Esophagus (tissue), 2 donors: ENCODE data around the gene BCL2L2. TPM values are rescaled to one million over a fixed set of nuclear protein-coding genes. Genes with fewer than 3 reads are reported as not detected.

ENCODE experiments used
- H3K27ac ChIP-seq, 2 donors: one replicate each; pipeline ENCODE4 v1.5.1; 2013; ENCODE audit warnings: low read depth in 2 of 2, mild to moderate bottlenecking in 2 of 2, inconsistent platforms in 1 of 2, low read length in 1 of 2, moderate library complexity in 1 of 2
- H3K27me3 ChIP-seq, 2 donors: one replicate each; pipeline ENCODE4 v1.6.1; 2013; ENCODE audit warnings: low read length in 2 of 2, control low read depth in 1 of 2, mild to moderate bottlenecking in 1 of 2; ENCODE audit not compliant: insufficient read depth in 2 of 2, control insufficient read depth in 1 of 2
- H3K36me3 ChIP-seq, 2 donors: one replicate each; pipeline ENCODE4 v1.6.1; 2013; ENCODE audit warnings: low read length in 1 of 2; ENCODE audit not compliant: control insufficient read depth in 2 of 2, insufficient read depth in 2 of 2
- H3K4me1 ChIP-seq, 2 donors: one replicate each; pipeline ENCODE4 v1.6.1; 2013; ENCODE audit warnings: low read length in 1 of 2; ENCODE audit not compliant: control insufficient read depth in 2 of 2, insufficient read depth in 2 of 2
- H3K4me3 ChIP-seq, 2 donors: one replicate each; pipeline ENCODE4 v1.5.1; 2013; ENCODE audit warnings: low read length in 2 of 2, mild to moderate bottlenecking in 2 of 2, low read depth in 1 of 2, moderate library complexity in 1 of 2
- H3K9me3 ChIP-seq, 2 donors: one replicate each; pipeline ENCODE4 v1.6.1; 2013; ENCODE audit warnings: mild to moderate bottlenecking in 2 of 2, low read depth in 1 of 2, low read length in 1 of 2, moderate library complexity in 1 of 2; ENCODE audit not compliant: control insufficient read depth in 2 of 2, insufficient read depth in 1 of 2
- WGBS, 2 donors: extraction: QIAGEN DNeasy Blood & Tissue Kit; methylation state at CpG; one replicate each; pipeline ENCODE4 v1.1.7; 2013; 5-methylcytosine and 5-hydroxymethylcytosine counted together
- polyA plus RNA-seq, 2 donors: library from polyadenylated mRNA; stranded (reverse); fragments of 200-250 nt; gene quantifications; one replicate each; pipeline ENCODE4 v1.2.3, GENCODE V29; 2013
- donor health status: healthy with polysubstance abuse.
- donor health status: Bipolar disorder and iron deficiency.

BCL2L2 gene
- polyA plus RNA-seq, 2 donors, result 28.0 to 35.0 TPM

DNA sequence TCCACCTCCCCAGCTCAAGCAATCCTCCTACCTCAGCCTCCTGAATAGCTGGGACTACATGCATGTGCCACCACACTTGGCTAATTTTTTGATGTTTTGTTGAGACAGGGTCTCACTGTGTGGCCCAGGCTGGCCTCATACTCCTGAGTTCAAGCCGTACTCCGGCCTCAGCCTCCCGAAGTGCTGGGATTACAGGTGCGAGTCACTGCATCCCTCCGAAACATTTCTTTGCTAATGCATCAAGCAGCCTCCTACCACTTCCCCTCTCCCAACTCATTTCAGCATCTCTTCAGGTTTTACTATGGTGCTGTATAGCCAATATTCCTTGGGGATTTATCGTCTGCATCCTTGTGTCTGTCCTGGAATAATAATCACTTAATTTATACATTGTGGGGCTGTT lies 48.4 kb downstream of the BCL2L2 start:
- 84% methylated on average over 6 of the region's 6 CpGs for WGBS, 2 donors
- Histone ChIP-seq H3K4me3 (no peak overlapping the region), H3K4me1 (peaks cover 7 to 11% of the 10 kb centered on the region in 2 donors), H3K9me3 (no peaks in the 10 kb centered on the region), H3K36me3 (peaks cover 0 to 19% of the 10 kb centered on the region in 2 donors), H3K27me3 (no peaks in the 10 kb centered on the region), H3K27ac (no peak overlapping the region)

DNA sequence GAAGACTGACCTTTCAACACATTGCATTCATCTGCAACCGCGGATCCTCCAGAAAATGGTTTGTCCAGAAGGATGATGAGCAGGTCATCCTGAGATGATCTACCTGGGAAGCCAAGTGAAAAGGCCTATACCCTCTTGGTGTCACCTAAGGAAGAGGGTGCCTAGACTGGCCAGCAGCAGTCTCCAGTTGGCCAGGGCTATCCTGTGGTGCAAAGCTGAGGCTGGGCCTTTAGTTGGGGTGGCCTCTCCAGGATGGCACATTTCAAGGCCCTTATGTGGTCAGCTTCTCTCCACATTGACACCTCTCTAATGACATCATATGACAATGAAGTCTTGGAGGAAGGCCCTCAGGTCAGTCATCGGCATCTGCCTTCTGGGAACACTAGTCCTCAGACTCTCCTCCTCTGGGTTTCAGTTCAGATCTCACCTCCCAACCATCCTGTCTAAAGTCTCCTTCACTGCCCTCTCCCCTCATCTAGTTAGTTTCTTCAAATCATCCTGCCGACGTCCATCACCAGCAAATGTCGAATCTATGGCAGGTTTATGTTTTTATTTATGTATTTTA lies 49.3 kb downstream of the BCL2L2 start:
- 83 to 86% methylated on average over 6 of the region's 6 CpGs for WGBS, 2 donors
- H3K9me3 ChIP-seq, result no peaks in the 10 kb centered on the region
- H3K4me3 ChIP-seq, result no peak overlapping the region
- H3K27ac ChIP-seq, result no peak overlapping the region
- peaks cover 0 to 26% of the 10 kb centered on the region in 2 donors for H3K36me3 ChIP-seq
- H3K4me1 ChIP-seq, result peaks cover 11 to 12% of the 10 kb centered on the region in 2 donors
- no peaks in the 10 kb centered on the region for H3K27me3 ChIP-seq

DNA sequence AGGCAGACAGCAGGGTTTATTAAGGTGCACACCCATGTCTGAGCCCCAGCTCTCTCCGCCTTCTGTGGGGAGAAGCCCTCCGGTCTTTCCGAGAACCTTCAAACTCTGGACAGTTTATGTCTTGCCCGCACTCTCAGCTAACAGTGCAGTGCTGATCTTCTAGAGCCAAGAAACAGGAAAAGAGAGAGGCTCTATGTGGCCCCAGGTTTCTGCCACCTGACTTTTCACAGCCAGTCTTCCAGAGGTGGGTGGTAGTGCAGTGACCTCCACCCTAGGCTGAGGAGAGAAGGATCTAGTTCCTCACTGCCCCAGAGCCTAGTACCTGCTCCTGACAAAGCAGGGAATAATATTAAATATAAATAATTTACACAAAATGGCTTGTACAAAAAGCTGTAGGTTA lies 50.0 kb downstream of the BCL2L2 start:
- no peaks in the 10 kb centered on the region for H3K9me3 ChIP-seq
- no peaks in the 10 kb centered on the region for H3K27me3 ChIP-seq
- WGBS, 2 donors, result 91 to 92% methylated on average over 4 of the region's 4 CpGs
- no peak overlapping the region for H3K4me3 ChIP-seq
- H3K27ac ChIP-seq, result no peak overlapping the region
- peaks cover 9% of the 10 kb centered on the region in 2 donors for H3K4me1 ChIP-seq
- peaks cover 0 to 26% of the 10 kb centered on the region in 2 donors for H3K36me3 ChIP-seq

DNA sequence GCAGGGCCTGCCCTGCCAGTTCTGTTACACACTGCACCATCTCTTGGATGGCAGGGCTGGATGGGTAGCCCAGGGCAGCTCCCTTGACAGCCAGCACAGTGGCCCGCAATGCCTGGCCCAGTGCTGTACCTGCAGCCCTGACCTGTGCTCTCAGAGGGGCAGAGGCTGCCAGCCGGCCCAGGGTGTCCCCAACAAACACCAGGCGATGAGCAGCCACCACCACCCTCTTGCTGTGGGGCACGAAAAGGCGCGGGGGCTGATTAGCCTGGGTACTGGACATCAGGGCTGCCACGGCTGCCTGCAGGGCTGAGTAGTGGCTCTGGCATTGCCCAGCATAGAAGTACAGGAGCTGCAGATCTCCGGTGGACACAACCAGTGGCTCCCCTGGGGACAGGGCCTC lies 50.6 kb downstream of the BCL2L2 start:
- no peaks in the 10 kb centered on the region for H3K27me3 ChIP-seq
- WGBS, 2 donors, result 86 to 87% methylated on average over 8 of the region's 8 CpGs

DNA sequence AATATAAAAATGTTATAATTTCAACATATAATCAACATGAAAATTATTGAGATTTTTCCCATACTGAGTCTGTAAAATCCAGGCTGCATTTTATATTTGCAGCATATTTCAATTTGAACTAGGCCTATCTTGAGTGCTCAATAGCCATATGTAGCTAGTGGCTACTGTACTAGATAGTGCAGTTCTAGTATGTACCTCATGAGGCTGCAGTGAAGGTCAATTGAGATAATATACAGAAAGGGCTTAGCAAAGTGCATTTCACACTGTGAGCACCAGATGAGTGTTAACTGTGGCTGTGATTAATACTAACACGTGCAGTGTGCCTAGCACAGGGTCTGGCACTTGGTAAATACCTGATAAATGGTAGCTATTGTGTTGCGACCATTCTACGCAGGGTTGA lies 51.4 kb downstream of the BCL2L2 start:
- peaks cover 0 to 26% of the 10 kb centered on the region in 2 donors for H3K36me3 ChIP-seq
- no peaks in the 10 kb centered on the region for H3K27me3 ChIP-seq
- no peak overlapping the region for H3K4me3 ChIP-seq
- H3K4me1 ChIP-seq, result peaks cover 0 to 5% of the 10 kb centered on the region in 2 donors
- 77 to 81% methylated on average over 3 of the region's 3 CpGs for WGBS, 2 donors
- H3K27ac ChIP-seq, result no peak overlapping the region
- H3K9me3 ChIP-seq, result no peaks in the 10 kb centered on the region

More for the DNA sequence above, 50.6 kb downstream of the BCL2L2 start:
- no peak overlapping the region for H3K27ac ChIP-seq
- peaks cover 0 to 26% of the 10 kb centered on the region in 2 donors for H3K36me3 ChIP-seq
- H3K9me3 ChIP-seq, result no peaks in the 10 kb centered on the region
- peaks cover 3 to 5% of the 10 kb centered on the region in 2 donors for H3K4me1 ChIP-seq
- H3K4me3 ChIP-seq, result no peak overlapping the region

DNA sequence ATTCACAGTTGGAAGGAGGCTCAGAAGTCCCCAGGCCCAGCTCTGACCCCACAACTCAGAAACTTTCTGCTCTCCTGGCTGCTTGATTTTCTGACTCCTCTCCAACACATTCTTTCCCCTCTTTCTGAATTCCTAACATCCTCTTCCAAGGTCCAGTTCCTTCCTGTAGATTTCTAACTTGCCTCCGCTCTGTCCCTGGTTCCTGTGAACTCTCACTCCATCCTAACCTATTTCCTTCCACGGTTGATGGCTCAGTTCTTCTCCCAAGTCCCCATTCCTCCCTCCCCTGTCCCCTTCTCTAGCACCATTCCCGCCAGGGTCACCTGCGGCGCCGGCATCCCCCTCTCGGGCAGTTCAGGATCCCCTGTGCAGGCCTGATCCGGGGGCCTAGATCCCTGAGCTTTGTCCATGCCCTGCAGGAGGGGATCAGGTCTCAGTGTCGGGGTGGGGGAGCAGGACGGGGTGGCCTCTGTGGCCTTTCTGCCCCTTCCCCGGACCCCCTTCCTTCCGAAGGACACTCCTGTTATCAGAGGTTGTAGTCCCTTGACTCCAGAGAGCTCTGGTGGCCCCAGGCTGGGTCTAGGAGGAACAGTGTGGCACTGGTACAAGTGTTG lies 52.0 kb downstream of the BCL2L2 start:
- peaks cover 0 to 5% of the 10 kb centered on the region in 2 donors for H3K4me1 ChIP-seq
- no peak overlapping the region for H3K27ac ChIP-seq
- no peak overlapping the region for H3K4me3 ChIP-seq
- no peaks in the 10 kb centered on the region for H3K9me3 ChIP-seq
- peaks cover 0 to 26% of the 10 kb centered on the region in 2 donors for H3K36me3 ChIP-seq
- WGBS, 2 donors, result 87 to 89% methylated on average over 12 of the region's 12 CpGs
- no peaks in the 10 kb centered on the region for H3K27me3 ChIP-seq

DNA sequence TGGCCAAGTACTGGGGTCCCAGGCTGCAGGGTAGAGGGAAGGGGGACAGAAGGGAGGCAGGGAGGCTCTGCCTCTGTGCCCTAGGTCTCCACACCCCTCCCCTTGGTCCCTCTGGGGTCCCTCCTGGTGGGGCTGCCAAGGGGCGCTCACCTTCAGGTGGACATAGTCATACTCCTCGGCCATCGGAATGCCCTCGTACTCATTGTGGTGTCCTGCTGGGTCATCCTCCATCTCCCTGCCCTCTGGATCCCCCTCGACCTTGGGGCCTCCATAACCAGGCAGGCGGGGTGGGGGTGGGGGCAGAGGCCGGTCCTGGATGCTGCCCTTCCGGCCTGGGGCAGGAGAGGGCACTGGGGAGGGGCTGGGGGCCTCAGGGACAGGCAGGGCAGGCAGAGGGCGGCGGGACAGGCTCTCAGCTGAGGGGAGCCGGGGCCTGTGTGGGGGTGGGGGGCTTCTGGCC lies 52.6 kb downstream of the BCL2L2 start:
- peaks cover 0 to 26% of the 10 kb centered on the region in 2 donors for H3K36me3 ChIP-seq
- no peak overlapping the region for H3K27ac ChIP-seq
- WGBS, 2 donors, result 81 to 93% methylated on average over 11 of the region's 11 CpGs
- H3K9me3 ChIP-seq, result no peaks in the 10 kb centered on the region
- no peaks in the 10 kb centered on the region for H3K27me3 ChIP-seq
- no peak overlapping the region for H3K4me3 ChIP-seq
- peaks cover 4 to 5% of the 10 kb centered on the region in 2 donors for H3K4me1 ChIP-seq

DNA sequence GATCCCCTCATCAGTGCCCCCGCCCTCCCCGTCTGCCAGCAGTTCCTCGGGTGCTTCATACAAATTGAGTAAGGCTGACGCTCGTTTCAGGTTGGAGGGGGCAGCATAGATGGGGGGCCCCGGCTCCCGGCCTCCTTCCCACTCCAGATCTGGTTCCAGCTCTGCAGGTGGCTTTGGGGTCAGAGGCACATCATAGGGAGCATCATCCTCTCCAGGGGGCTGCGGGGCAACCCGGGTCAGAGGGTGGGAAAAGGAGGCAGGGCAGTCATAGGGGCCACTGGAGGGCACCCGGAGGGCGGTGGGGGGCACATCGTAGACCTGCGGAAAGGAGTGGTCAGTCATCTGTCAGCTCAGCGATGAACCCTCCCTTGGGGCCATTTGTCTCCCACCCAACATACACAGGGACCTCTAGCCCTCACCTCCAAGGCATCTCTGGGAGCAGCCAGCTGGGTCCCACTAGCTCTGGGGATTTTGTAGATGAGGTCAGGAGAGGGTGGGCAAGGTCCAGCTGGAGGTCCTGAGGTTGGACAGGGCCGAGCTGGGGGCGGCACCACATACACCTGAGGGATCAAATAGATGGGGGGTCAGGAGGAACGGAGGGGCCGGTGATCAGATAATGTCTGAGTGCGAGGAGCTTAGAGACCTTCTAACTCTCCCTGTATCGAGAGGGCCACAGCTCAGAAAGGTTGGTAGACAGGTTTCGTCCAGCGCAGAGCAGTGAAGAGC lies 53.3 kb downstream of the BCL2L2 start:
- 85 to 87% methylated on average over 22 of the region's 22 CpGs for WGBS, 2 donors
- H3K36me3 ChIP-seq, result peaks cover 0 to 26% of the 10 kb centered on the region in 2 donors
- peaks cover 5% of the 10 kb centered on the region in 2 donors for H3K4me1 ChIP-seq
- no peaks in the 10 kb centered on the region for H3K27me3 ChIP-seq
- H3K4me3 ChIP-seq, result no peak overlapping the region
- no peaks in the 10 kb centered on the region for H3K9me3 ChIP-seq
- H3K27ac ChIP-seq, result no peak overlapping the region

DNA sequence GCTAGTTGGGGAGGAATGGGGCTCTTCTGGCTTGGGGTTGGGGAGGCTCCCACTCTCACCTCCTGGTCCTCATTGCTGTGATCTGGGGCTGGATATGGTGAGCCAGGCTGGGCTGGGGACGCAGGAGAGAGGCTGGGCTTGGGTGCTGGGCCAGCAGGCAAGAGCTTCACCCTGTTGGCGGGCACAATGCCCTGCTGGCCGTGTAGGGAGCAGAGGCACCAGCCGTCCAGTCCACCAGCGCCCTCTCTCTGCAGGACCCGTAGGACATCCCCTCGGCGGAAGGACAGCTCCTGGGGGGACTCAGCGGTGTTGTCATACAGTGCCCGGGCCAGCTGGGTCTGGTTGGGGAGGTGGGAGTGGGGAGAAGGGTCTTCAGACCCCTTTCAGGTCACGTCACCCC lies 53.9 kb downstream of the BCL2L2 start:
- H3K27ac ChIP-seq, result no peak overlapping the region
- no peaks in the 10 kb centered on the region for H3K27me3 ChIP-seq
- peaks cover 5% of the 10 kb centered on the region in 2 donors for H3K4me1 ChIP-seq
- H3K36me3 ChIP-seq, result peaks cover 0 to 26% of the 10 kb centered on the region in 2 donors
- no peaks in the 10 kb centered on the region for H3K9me3 ChIP-seq
- WGBS, 2 donors, result 71 to 76% methylated on average over 11 of the region's 11 CpGs
- no peak overlapping the region for H3K4me3 ChIP-seq
